HL-60 (cell line): ENCODE results near the gene EZH1.
"Not testable (repeated sequence)": the region's sequence is repeated elsewhere in the genome, so short reads cannot be mapped to it uniquely, and the experiment has no call there.

Experiments used
- DNase-seq, 2 experiments: peaks; one replicate each; pipeline ENCODE4 v3.0.0-alpha.2; 2010 to 2020; ENCODE audit warnings: low read depth in 1 of 2, low spot score in 1 of 2
- H3K27ac ChIP-seq: fragments of 250-450 bp; sonication (Bioruptor Pico); replicated peaks from 2 replicates; pipeline ENCODE4 v1.5.1; 2020; ENCODE audit warnings: mild to moderate bottlenecking, moderate library complexity
- H3K27me3 ChIP-seq: fragments of 250-450 bp; sonication (Bioruptor Pico); 2 replicates; pipeline ENCODE4 v1.5.1; 2021; ENCODE audit warnings: mild to moderate bottlenecking, moderate library complexity; ENCODE audit not compliant: insufficient read depth, poor library complexity, severe bottlenecking
- H3K4me3 ChIP-seq: replicated peaks from 2 replicates; pipeline ENCODE4 v1.5.1; 2011; ENCODE audit warnings: mild to moderate bottlenecking, control low read depth, low read length; ENCODE audit not compliant: insufficient read depth
- GABPA ChIP-seq: IDR thresholded peaks from 2 replicates; pipeline ENCODE4 v1.6.1; 2012; ENCODE audit warnings: low read depth
- POLR2AphosphoS5 ChIP-seq: IDR thresholded peaks from 2 replicates; pipeline ENCODE4 v1.6.1; 2012; ENCODE audit warnings: low read depth
- SPI1 ChIP-seq: IDR thresholded peaks from 2 replicates; pipeline ENCODE4 v1.6.1; 2012; ENCODE audit warnings: low read depth, mild to moderate bottlenecking, borderline replicate concordance
- TF ChIP-seq, protein P1 (sequence below): IDR thresholded peaks from 2 replicates; pipeline ENCODE4 v1.6.1; 2012; ENCODE audit warnings: low read depth; ENCODE audit not compliant: insufficient replicate concordance
- TF ChIP-seq, protein P2 (sequence below): IDR thresholded peaks from one replicate; pipeline ENCODE4 v1.5.1; 2011; ENCODE audit warnings: low read length, control low read depth, inconsistent platforms; ENCODE audit not compliant: insufficient read depth

EZH1 gene

GRCh38 chr17:42660692-42661345 is 84.0 kb downstream of the EZH1 start:
- TF ChIP-seq, protein P1, sequence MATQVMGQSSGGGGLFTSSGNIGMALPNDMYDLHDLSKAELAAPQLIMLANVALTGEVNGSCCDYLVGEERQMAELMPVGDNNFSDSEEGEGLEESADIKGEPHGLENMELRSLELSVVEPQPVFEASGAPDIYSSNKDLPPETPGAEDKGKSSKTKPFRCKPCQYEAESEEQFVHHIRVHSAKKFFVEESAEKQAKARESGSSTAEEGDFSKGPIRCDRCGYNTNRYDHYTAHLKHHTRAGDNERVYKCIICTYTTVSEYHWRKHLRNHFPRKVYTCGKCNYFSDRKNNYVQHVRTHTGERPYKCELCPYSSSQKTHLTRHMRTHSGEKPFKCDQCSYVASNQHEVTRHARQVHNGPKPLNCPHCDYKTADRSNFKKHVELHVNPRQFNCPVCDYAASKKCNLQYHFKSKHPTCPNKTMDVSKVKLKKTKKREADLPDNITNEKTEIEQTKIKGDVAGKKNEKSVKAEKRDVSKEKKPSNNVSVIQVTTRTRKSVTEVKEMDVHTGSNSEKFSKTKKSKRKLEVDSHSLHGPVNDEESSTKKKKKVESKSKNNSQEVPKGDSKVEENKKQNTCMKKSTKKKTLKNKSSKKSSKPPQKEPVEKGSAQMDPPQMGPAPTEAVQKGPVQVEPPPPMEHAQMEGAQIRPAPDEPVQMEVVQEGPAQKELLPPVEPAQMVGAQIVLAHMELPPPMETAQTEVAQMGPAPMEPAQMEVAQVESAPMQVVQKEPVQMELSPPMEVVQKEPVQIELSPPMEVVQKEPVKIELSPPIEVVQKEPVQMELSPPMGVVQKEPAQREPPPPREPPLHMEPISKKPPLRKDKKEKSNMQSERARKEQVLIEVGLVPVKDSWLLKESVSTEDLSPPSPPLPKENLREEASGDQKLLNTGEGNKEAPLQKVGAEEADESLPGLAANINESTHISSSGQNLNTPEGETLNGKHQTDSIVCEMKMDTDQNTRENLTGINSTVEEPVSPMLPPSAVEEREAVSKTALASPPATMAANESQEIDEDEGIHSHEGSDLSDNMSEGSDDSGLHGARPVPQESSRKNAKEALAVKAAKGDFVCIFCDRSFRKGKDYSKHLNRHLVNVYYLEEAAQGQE, result no peak
- TF ChIP-seq GABPA (no peak), POLR2AphosphoS5 (no peak), SPI1 (no peak)
- TF ChIP-seq, protein P2, sequence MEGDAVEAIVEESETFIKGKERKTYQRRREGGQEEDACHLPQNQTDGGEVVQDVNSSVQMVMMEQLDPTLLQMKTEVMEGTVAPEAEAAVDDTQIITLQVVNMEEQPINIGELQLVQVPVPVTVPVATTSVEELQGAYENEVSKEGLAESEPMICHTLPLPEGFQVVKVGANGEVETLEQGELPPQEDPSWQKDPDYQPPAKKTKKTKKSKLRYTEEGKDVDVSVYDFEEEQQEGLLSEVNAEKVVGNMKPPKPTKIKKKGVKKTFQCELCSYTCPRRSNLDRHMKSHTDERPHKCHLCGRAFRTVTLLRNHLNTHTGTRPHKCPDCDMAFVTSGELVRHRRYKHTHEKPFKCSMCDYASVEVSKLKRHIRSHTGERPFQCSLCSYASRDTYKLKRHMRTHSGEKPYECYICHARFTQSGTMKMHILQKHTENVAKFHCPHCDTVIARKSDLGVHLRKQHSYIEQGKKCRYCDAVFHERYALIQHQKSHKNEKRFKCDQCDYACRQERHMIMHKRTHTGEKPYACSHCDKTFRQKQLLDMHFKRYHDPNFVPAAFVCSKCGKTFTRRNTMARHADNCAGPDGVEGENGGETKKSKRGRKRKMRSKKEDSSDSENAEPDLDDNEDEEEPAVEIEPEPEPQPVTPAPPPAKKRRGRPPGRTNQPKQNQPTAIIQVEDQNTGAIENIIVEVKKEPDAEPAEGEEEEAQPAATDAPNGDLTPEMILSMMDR, result no peak
- no peak overlapping the region for H3K4me3 ChIP-seq
- no peak for DNase-seq

DNA sequence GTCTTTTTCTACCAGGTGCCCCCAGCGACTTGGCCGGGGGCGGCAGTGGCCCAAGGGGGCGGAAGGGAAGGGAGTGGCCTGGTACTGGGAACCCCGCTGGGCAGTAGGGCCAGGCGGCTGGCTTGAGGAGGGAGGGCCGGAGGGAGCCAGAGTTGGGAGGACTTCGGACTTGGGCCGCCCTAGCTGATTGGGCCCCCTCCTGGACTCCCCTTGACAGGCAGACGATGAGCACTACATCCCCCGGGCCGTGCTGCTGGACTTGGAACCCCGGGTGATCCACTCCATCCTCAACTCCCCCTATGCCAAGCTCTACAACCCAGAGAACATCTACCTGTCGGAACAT is 84.9 kb downstream of the EZH1 start:
- DNase-seq, H3K4me3 ChIP-seq, H3K27ac ChIP-seq, H3K27me3 ChIP-seq: not testable (repeated sequence)

More at GRCh38 chr17:42660692-42661345, 84.0 kb downstream of the EZH1 start:
- H3K27ac ChIP-seq, result no peak overlapping the region
- peaks cover 4% of the 10 kb centered on the region for H3K27me3 ChIP-seq

- TF ChIP-seq, protein P1, result no peak
- TF ChIP-seq, protein P2, result no peak
- TF ChIP-seq GABPA (no peak), POLR2AphosphoS5 (no peak), SPI1 (no peak)
- no peak within 1 kb of the TSS for H3K27ac ChIP-seq
- peak in 1 of 2 experiments; percentile 35 for DNase-seq
- H3K27me3 ChIP-seq, result peaks cover 4% of the 10 kb centered on the region
- H3K4me3 ChIP-seq, result peak within 1 kb of the TSS; percentile 54
Observed at GRCh38 chr17:42659079-42659931, 85.5 kb downstream of the EZH1 start, which contains the start of gene TUBG2. Gene TUBG2 (plus strand): TSS chr17:42659284. CDS start chr17:42659504, 220 bp downstream.

- DNase-seq, result no peak
- H3K27me3 ChIP-seq, result peaks cover 4% of the 10 kb centered on the region
- H3K4me3 ChIP-seq, result no peak overlapping the region
- H3K27ac ChIP-seq, result no peak overlapping the region
- no peak for TF ChIP-seq GABPA
Observed at GRCh38 chr17:42657824-42658588, 86.8 kb downstream of the EZH1 start.
